Measurements from ENCODE around the gene SELENOI. TPM values are rescaled to one million over a fixed set of nuclear protein-coding genes. Genes with fewer than 3 reads are reported as not detected.

The SELENOI gene
- total RNA-seq, 1 donor from 2014 or later = 51.9 TPM

GRCh38 chr2:26429779-26430578 is 84.0 kb downstream of the SELENOI start:
- H3K27me3 ChIP-seq (ENCODE audit: insufficient read depth, low read length) = no peaks in the 10 kb centered on the region
- H3K27me3 Mint-ChIP-seq (ENCODE audit: low read depth, unreplicated experiment) = peaks cover 2% of the 10 kb centered on the region
- DNase-seq (ENCODE audit: low read depth) (peak; percentile 12), FAIRE-seq (no peak)
- H3K4me1 Mint-ChIP-seq (ENCODE audit: low read depth, unreplicated experiment) = peaks cover 13% of the 10 kb centered on the region
- H3K27ac ChIP-seq (ENCODE audit: low read depth, low read length) = no peak overlapping the region
- peaks cover 1% of the 10 kb centered on the region for H3K9me3 Mint-ChIP-seq (ENCODE audit: unreplicated experiment)
- TF ChIP-seq, protein P1, sequence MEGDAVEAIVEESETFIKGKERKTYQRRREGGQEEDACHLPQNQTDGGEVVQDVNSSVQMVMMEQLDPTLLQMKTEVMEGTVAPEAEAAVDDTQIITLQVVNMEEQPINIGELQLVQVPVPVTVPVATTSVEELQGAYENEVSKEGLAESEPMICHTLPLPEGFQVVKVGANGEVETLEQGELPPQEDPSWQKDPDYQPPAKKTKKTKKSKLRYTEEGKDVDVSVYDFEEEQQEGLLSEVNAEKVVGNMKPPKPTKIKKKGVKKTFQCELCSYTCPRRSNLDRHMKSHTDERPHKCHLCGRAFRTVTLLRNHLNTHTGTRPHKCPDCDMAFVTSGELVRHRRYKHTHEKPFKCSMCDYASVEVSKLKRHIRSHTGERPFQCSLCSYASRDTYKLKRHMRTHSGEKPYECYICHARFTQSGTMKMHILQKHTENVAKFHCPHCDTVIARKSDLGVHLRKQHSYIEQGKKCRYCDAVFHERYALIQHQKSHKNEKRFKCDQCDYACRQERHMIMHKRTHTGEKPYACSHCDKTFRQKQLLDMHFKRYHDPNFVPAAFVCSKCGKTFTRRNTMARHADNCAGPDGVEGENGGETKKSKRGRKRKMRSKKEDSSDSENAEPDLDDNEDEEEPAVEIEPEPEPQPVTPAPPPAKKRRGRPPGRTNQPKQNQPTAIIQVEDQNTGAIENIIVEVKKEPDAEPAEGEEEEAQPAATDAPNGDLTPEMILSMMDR (IDR thresholded peaks at IDR 0.05; ENCODE audit: insufficient read depth, low read depth, low read length) = no peak
- no peak for TF ChIP-seq EZH2 (IDR thresholded peaks at IDR 0.05; ENCODE audit: insufficient read depth, low read length)
- H3K4me2 ChIP-seq (ENCODE audit: low read length) = no peak overlapping the region
- H3K79me2 ChIP-seq (ENCODE audit: insufficient read depth, low read length) = no peaks in the 10 kb centered on the region
- no peak overlapping the region for H3K9ac ChIP-seq (ENCODE audit: low read length)
- H3K36me3 Mint-ChIP-seq (ENCODE audit: low read depth, unreplicated experiment) = no peaks in the 10 kb centered on the region
- no peak overlapping the region for H2AFZ ChIP-seq (ENCODE audit: low read depth, low read length)
- peak overlapping the region; percentile 62 for H3K27ac Mint-ChIP-seq (ENCODE audit: unreplicated experiment)
- H3K4me3 Mint-ChIP-seq (ENCODE audit: unreplicated experiment) = no peak overlapping the region
- H3K4me1 ChIP-seq (ENCODE audit: insufficient read depth, low read length) = no peaks in the 10 kb centered on the region
- H3K9me3 ChIP-seq (ENCODE audit: insufficient read depth, low read depth, low read length) = no peaks in the 10 kb centered on the region
- H3K36me3 ChIP-seq (ENCODE audit: insufficient read depth, low read length) = no peaks in the 10 kb centered on the region
- H4K20me1 ChIP-seq (ENCODE audit: insufficient read depth, low read length) = no peaks in the 10 kb centered on the region
- H3K4me3 ChIP-seq (ENCODE audit: insufficient read depth, low read depth, low read length) = no peak overlapping the region

GRCh38 chr2:26430826-26431225 is 84.9 kb downstream of the SELENOI start:
- Mint-ChIP-seq H3K4me1 (ENCODE audit: low read depth, unreplicated experiment) (peaks cover 13% of the 10 kb centered on the region), H3K36me3 (ENCODE audit: low read depth, unreplicated experiment) (no peaks in the 10 kb centered on the region), H3K4me3 (ENCODE audit: unreplicated experiment) (no peak overlapping the region), H3K9me3 (ENCODE audit: unreplicated experiment) (peaks cover 1% of the 10 kb centered on the region), H3K27ac (ENCODE audit: unreplicated experiment) (peak overlapping the region; percentile 62), H3K27me3 (ENCODE audit: low read depth, unreplicated experiment) (peaks cover 2% of the 10 kb centered on the region)
- Histone ChIP-seq H3K4me2 (ENCODE audit: low read length) (no peak overlapping the region), H3K27ac (ENCODE audit: low read depth, low read length) (no peak overlapping the region), H2AFZ (ENCODE audit: low read depth, low read length) (no peak overlapping the region), H3K27me3 (ENCODE audit: insufficient read depth, low read length) (no peaks in the 10 kb centered on the region), H3K79me2 (ENCODE audit: insufficient read depth, low read length) (no peaks in the 10 kb centered on the region), H4K20me1 (ENCODE audit: insufficient read depth, low read length) (no peaks in the 10 kb centered on the region), H3K9me3 (ENCODE audit: insufficient read depth, low read depth, low read length) (no peaks in the 10 kb centered on the region), H3K9ac (ENCODE audit: low read length) (no peak overlapping the region), H3K4me3 (ENCODE audit: insufficient read depth, low read depth, low read length) (no peak overlapping the region), H3K4me1 (ENCODE audit: insufficient read depth, low read length) (no peaks in the 10 kb centered on the region), H3K36me3 (ENCODE audit: insufficient read depth, low read length) (no peaks in the 10 kb centered on the region)
- DNase-seq (ENCODE audit: low read depth) (peak; percentile 11), FAIRE-seq (no peak)
- TF ChIP-seq, protein P1 (IDR thresholded peaks at IDR 0.05; ENCODE audit: insufficient read depth, low read depth, low read length) = no peak
- TF ChIP-seq EZH2 (IDR thresholded peaks at IDR 0.05; ENCODE audit: insufficient read depth, low read length) = no peak

GRCh38 chr2:26432363-26432762 is 86.4 kb downstream of the SELENOI start:
- Histone ChIP-seq H2AFZ (ENCODE audit: low read depth, low read length) (no peak overlapping the region), H3K27me3 (ENCODE audit: insufficient read depth, low read length) (no peaks in the 10 kb centered on the region), H3K4me2 (ENCODE audit: low read length) (no peak overlapping the region), H3K79me2 (ENCODE audit: insufficient read depth, low read length) (no peaks in the 10 kb centered on the region), H3K27ac (ENCODE audit: low read depth, low read length) (no peak overlapping the region), H3K9me3 (ENCODE audit: insufficient read depth, low read depth, low read length) (no peaks in the 10 kb centered on the region), H3K4me3 (ENCODE audit: insufficient read depth, low read depth, low read length) (no peak overlapping the region), H3K36me3 (ENCODE audit: insufficient read depth, low read length) (no peaks in the 10 kb centered on the region), H4K20me1 (ENCODE audit: insufficient read depth, low read length) (no peaks in the 10 kb centered on the region), H3K9ac (ENCODE audit: low read length) (no peak overlapping the region), H3K4me1 (ENCODE audit: insufficient read depth, low read length) (no peaks in the 10 kb centered on the region)
- DNase-seq (ENCODE audit: low read depth) (no peak), FAIRE-seq (no peak)
- Mint-ChIP-seq H3K27ac (ENCODE audit: unreplicated experiment) (no peak overlapping the region), H3K27me3 (ENCODE audit: low read depth, unreplicated experiment) (peaks cover 2% of the 10 kb centered on the region), H3K4me3 (ENCODE audit: unreplicated experiment) (no peak overlapping the region), H3K4me1 (ENCODE audit: low read depth, unreplicated experiment) (peaks cover 13% of the 10 kb centered on the region), H3K36me3 (ENCODE audit: low read depth, unreplicated experiment) (peaks cover 1% of the 10 kb centered on the region), H3K9me3 (ENCODE audit: unreplicated experiment) (peaks cover 1% of the 10 kb centered on the region)
- no peak for TF ChIP-seq EZH2 (IDR thresholded peaks at IDR 0.05; ENCODE audit: insufficient read depth, low read length)
- TF ChIP-seq, protein P1 (IDR thresholded peaks at IDR 0.05; ENCODE audit: insufficient read depth, low read depth, low read length) = no peak
